ENCODE results near the gene SLC35F5. TPM values are rescaled to one million over a fixed set of nuclear protein-coding genes. Genes with fewer than 3 reads are reported as not detected.
A peak's percentile ranks its signal among the peaks of the same experiment; 100 is the strongest.

The SLC35F5 gene
- total RNA-seq, 1 donor from 2014 or later = 27.6 TPM

- Mint-ChIP-seq H3K4me1 (ENCODE audit: low read depth, unreplicated experiment) (no peaks in the 10 kb centered on the region), H3K27me3 (ENCODE audit: unreplicated experiment) (no peaks in the 10 kb centered on the region), H3K4me3 (ENCODE audit: unreplicated experiment) (no peak overlapping the region), H3K27ac (ENCODE audit: unreplicated experiment) (no peak overlapping the region), H3K36me3 (ENCODE audit: unreplicated experiment) (peaks cover 4% of the 10 kb centered on the region), H3K9me3 (ENCODE audit: unreplicated experiment) (no peaks in the 10 kb centered on the region)
- DNase-seq = no peak
- no peak for TF ChIP-seq CTCF (IDR thresholded peaks at IDR 0.05; ENCODE audit: partially characterized antibody, unreplicated experiment)
Observed at GRCh38 chr2:113739849-113740248, 16.6 kb downstream of the SLC35F5 start.

- DNase-seq = no peak
- H3K36me3 Mint-ChIP-seq (ENCODE audit: unreplicated experiment) = no peaks in the 10 kb centered on the region
- H3K4me1 Mint-ChIP-seq (ENCODE audit: low read depth, unreplicated experiment) = no peaks in the 10 kb centered on the region
- H3K27ac Mint-ChIP-seq (ENCODE audit: unreplicated experiment) = no peak overlapping the region
- H3K27me3 Mint-ChIP-seq (ENCODE audit: unreplicated experiment) = no peaks in the 10 kb centered on the region
- TF ChIP-seq CTCF (IDR thresholded peaks at IDR 0.05; ENCODE audit: partially characterized antibody, unreplicated experiment) = no peak
- no peak overlapping the region for H3K4me3 Mint-ChIP-seq (ENCODE audit: unreplicated experiment)
- no peaks in the 10 kb centered on the region for H3K9me3 Mint-ChIP-seq (ENCODE audit: unreplicated experiment)
Observed at GRCh38 chr2:113734185-113734584, 22.3 kb downstream of the SLC35F5 start.

GRCh38 chr2:113724010-113724409 lies 32.4 kb downstream of the SLC35F5 start:
- Mint-ChIP-seq H3K36me3 (ENCODE audit: unreplicated experiment) (no peaks in the 10 kb centered on the region), H3K9me3 (ENCODE audit: unreplicated experiment) (no peaks in the 10 kb centered on the region), H3K27me3 (ENCODE audit: unreplicated experiment) (no peaks in the 10 kb centered on the region), H3K4me3 (ENCODE audit: unreplicated experiment) (no peak overlapping the region), H3K27ac (ENCODE audit: unreplicated experiment) (no peak overlapping the region), H3K4me1 (ENCODE audit: low read depth, unreplicated experiment) (peaks cover 2% of the 10 kb centered on the region)
- TF ChIP-seq CTCF (IDR thresholded peaks at IDR 0.05; ENCODE audit: partially characterized antibody, unreplicated experiment) = no peak
- DNase-seq = no peak

GRCh38 chr2:113723411-113723810 lies 33.0 kb downstream of the SLC35F5 start:
- H3K9me3 Mint-ChIP-seq (ENCODE audit: unreplicated experiment) = no peaks in the 10 kb centered on the region
- DNase-seq = no peak
- no peak overlapping the region for H3K4me3 Mint-ChIP-seq (ENCODE audit: unreplicated experiment)
- peaks cover 2% of the 10 kb centered on the region for H3K4me1 Mint-ChIP-seq (ENCODE audit: low read depth, unreplicated experiment)
- no peaks in the 10 kb centered on the region for H3K36me3 Mint-ChIP-seq (ENCODE audit: unreplicated experiment)
- H3K27ac Mint-ChIP-seq (ENCODE audit: unreplicated experiment) = no peak overlapping the region
- TF ChIP-seq CTCF (IDR thresholded peaks at IDR 0.05; ENCODE audit: partially characterized antibody, unreplicated experiment) = no peak
- no peaks in the 10 kb centered on the region for H3K27me3 Mint-ChIP-seq (ENCODE audit: unreplicated experiment)

GRCh38 chr2:113720167-113720566 lies 36.3 kb downstream of the SLC35F5 start:
- Mint-ChIP-seq H3K4me3 (ENCODE audit: unreplicated experiment) (no peak overlapping the region), H3K27ac (ENCODE audit: unreplicated experiment) (no peak overlapping the region), H3K4me1 (ENCODE audit: low read depth, unreplicated experiment) (no peaks in the 10 kb centered on the region), H3K36me3 (ENCODE audit: unreplicated experiment) (no peaks in the 10 kb centered on the region), H3K27me3 (ENCODE audit: unreplicated experiment) (no peaks in the 10 kb centered on the region), H3K9me3 (ENCODE audit: unreplicated experiment) (no peaks in the 10 kb centered on the region)
- peak; percentile 43 for TF ChIP-seq CTCF (IDR thresholded peaks at IDR 0.05; ENCODE audit: partially characterized antibody, unreplicated experiment)
- DNase-seq = no peak

All from glutamatergic neuron (in vitro differentiated cells).